Activated CD4-positive, alpha-beta T cell treated with anti-CD3 and anti-CD28 coated beads for 36 hours (primary cell): ENCODE results near the gene IFI27. TPM values are rescaled to one million over a fixed set of nuclear protein-coding genes. Genes with fewer than 3 reads are reported as not detected.
A peak's percentile ranks its signal among the peaks of the same experiment; 100 is the strongest.
"Not testable (repeated sequence)": the region's sequence is repeated elsewhere in the genome, so short reads cannot be mapped to it uniquely, and the experiment has no call there.

Experiments used
- ATAC-seq: fragments of 200-7000 bp; cut with Tn5 transposase; one replicate; pipeline ENCODE4 v1.10.0; 2021; ENCODE audit warnings: mild to moderate bottlenecking, moderate library complexity
- CTCF ChIA-PET: fragments of 350-600 bp; sonication (Branson Sonifier 250); formaldehyde crosslinking; loops from one replicate; lab custom pipeline; 2021; ENCODE audit warnings: antibody characterized with exemption; lab: Charles Lee
- POLR2A ChIA-PET: fragments of 350-600 bp; sonication (Branson Sonifier 250); formaldehyde crosslinking; loops from one replicate; lab custom pipeline; 2021; ENCODE audit warnings: antibody characterized with exemption, inconsistent platforms; lab: Charles Lee
- DNase-seq: peaks from one replicate; pipeline ENCODE4 v3.0.0-alpha.2; 2020
- H3K27ac Mint-ChIP-seq: one replicate; pipeline ENCODE4 v1.8.0; 2021; ENCODE audit warnings: mixed read lengths
- H3K27me3 Mint-ChIP-seq: one replicate; pipeline ENCODE4 v1.8.0; 2021; ENCODE audit warnings: mixed read lengths
- H3K36me3 Mint-ChIP-seq: one replicate; pipeline ENCODE4 v1.8.0; 2021; ENCODE audit warnings: low read depth, mixed read lengths
- H3K4me1 Mint-ChIP-seq: one replicate; pipeline ENCODE4 v1.8.0; 2021; ENCODE audit warnings: mixed read lengths
- H3K4me3 Mint-ChIP-seq: one replicate; pipeline ENCODE4 v1.8.0; 2021; ENCODE audit warnings: mild to moderate bottlenecking, moderate library complexity, mixed read lengths
- H3K9me3 Mint-ChIP-seq: one replicate; pipeline ENCODE4 v1.8.0; 2021; ENCODE audit warnings: low read depth, mixed read lengths
- intact Hi-C, 2 experiments: fragments of 100-400 bp; cut with DNase I in 1 of 2; cut with micrococcal nuclease in 1 of 2; formaldehyde crosslinking; loops; one replicate each; pipeline versions ENCODE4 v1.14.2 to v1.15.1; 2022 to 2024; cut with DNase I, micrococcal nuclease
- total RNA-seq, 2 experiments: library from RNA; stranded (reverse); gene quantifications; one replicate each; pipeline ENCODE4 v1.2.3, GENCODE V29; 2021

IFI27 gene
- 1 to 10 TPM; 3.0 to 3.1 TPM for total RNA-seq

DNA sequence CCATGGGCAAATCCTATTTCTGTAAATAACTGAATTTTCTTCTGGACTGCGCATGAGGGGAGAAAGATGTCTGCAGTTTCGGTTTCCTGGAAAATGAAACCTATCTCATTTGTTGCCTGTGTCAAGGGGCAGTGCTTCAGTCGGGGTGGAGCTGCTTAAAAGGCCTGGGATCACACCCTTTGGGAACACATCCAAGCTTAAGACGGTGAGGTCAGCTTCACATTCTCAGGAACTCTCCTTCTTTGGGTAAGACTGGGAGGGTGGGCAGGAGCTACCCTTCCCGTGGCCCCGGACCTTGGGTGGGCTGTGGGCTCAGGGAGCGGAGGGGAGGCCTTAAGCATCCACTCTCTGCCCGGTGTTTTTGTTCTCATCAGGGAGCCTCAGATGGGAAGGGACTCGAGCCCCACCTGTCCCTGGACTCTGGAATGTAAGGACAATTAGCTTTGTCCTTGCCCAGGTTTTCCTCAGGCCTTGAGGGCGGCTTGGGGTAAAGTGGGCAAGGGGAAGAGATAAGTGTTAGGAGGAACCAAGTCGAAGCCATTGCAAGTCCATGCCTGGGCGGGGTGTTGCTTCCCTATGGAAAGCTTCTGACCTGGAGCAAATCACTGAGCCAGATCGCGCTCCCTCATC, at the start of gene IFI27:
TSS of gene IFI27 (plus strand) at position 185 of the 630 bp plus-strand sequence.
- POLR2A ChIA-PET, result interaction anchor here (0.6 kb wide), 1 partner anchor 915 kb away, joined by 6 read pairs; no protein-coding TSS in a partner anchor

DNA sequence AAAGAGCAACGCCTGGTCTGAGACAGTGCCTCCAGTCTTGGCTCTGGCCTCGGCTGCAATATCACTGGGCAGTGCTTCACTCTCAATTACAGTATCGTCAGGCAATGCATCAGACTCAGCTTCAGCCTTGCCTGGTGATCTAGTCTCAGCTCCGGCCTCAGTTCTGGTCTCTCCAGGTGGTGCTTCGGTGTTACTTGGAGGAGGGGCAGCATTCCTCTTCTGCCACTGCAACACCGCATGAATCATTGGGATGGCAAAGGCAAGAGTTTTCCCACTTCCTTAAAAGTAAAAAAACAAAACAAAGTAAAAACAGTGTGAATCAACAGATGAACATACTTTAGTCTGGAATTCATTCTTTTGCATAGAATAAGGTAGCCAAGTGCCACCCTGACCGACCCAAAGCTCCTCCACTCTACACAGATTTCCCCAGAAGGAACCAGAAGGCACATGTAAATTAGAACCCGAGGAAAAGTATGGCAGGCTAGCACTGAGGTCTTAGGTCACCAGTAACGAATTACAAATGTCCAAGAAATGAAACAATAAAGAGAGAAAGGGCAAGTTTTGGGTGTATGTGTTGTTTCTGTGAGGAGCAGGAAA, 48.1 kb upstream of the IFI27 start:
- DNase-seq (no peak), ATAC-seq (no peak)
- POLR2A ChIA-PET, result no interaction called here
- no peak overlapping the region for H3K4me3 Mint-ChIP-seq
- peaks cover 65% of the 10 kb centered on the region for H3K36me3 Mint-ChIP-seq
- CTCF ChIA-PET, result interaction anchor here (1.2 to 1.4 kb wide), 2 partner anchors 26 to 70 kb away, joined by 3 read pairs; no protein-coding TSS in a partner anchor
- H3K4me1 Mint-ChIP-seq, result peaks cover 58% of the 10 kb centered on the region
- no peaks in the 10 kb centered on the region for H3K9me3 Mint-ChIP-seq
- intact Hi-C loops, result no loop called here
- peak overlapping the region; percentile 43 for H3K27ac Mint-ChIP-seq
- H3K27me3 Mint-ChIP-seq, result no peaks in the 10 kb centered on the region

More for the DNA sequence above, at the start of gene IFI27:
- ATAC-seq, result no peak
- CTCF ChIA-PET, result interaction anchor here (1.1 kb wide), 1 partner anchor 26 kb away, joined by 3 read pairs; no protein-coding TSS in a partner anchor
- no peaks in the 10 kb centered on the region for H3K4me1 Mint-ChIP-seq
- H3K9me3 Mint-ChIP-seq, result no peaks in the 10 kb centered on the region
- no peak within 1 kb of the TSS for H3K4me3 Mint-ChIP-seq
- no peak for DNase-seq
- H3K27me3 Mint-ChIP-seq, result peaks cover 3% of the 10 kb centered on the region
- H3K27ac Mint-ChIP-seq, result no peak within 1 kb of the TSS
- intact Hi-C loops, result no loop called here
- H3K36me3 Mint-ChIP-seq, result no peaks in the 10 kb centered on the region

DNA sequence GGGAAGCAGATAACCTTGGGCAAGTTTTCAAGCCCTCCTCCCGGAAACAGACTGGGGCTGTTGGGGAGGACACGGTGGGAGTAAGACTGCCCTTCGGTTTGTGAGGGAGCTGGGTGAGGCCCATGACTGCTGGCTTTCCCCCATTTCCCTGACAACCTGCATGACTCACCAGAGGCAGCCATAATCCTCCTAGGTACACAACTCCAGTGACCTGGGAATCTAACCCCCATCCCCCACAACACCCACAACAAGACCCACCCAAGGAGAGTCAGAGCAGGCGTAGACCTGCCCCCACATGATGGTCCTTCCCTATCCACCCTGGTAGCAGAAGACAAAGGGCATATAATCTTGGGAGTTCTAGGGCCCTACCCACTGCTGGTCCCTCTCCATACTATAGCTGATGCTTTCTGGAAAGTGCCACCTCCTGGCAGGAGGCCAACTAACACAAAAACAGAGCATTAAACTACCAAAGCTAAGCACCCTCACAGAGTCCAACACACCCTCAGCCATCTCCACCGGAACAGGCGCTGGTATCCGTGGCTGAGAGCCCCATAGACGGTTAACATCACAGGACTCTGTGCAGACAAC, 44.4 kb upstream of the IFI27 start:
- Mint-ChIP-seq H3K36me3 (peaks cover 76% of the 10 kb centered on the region), H3K9me3 (peaks cover 32% of the 10 kb centered on the region), H3K27ac (peak overlapping the region; percentile 77), H3K27me3 (no peaks in the 10 kb centered on the region), H3K4me1 (peaks cover 74% of the 10 kb centered on the region), H3K4me3 (no peak overlapping the region)
- intact Hi-C loops, result no loop called here
- ChIA-PET CTCF (interaction anchor here (0.5 to 2.5 kb wide), 5 partner anchors 9 to 70 kb away, joined by 3 to 10 read pairs (median 5); partner anchors contain the start of genes DDX24 and IFI27L1), POLR2A (no interaction called here)
- ATAC-seq (peak; percentile 9), DNase-seq (no peak)

DNA sequence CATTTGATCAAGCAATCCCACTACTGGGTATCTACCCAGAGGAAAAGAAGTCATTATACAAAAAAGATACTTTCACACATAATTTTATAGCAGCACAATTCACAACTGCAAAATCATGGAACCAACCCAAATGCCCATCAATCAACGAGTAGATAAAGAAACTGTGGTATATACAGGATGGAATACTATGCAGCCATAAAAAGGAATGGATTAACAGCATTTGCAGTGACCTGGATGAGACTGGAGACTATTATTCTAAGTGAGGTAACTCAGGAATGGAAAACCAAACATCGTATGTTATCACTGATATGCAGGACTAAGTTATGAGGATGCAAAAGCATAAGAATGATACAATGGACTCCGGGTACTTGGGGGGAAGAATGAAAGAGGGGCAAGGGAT, 38.5 kb upstream of the IFI27 start:
- H3K27me3 Mint-ChIP-seq, POLR2A ChIA-PET, ATAC-seq, DNase-seq, CTCF ChIA-PET, H3K4me3 Mint-ChIP-seq: not testable (repeated sequence)
- Mint-ChIP-seq H3K27ac (peak overlapping the region; percentile 38), H3K36me3 (peaks cover 80% of the 10 kb centered on the region), H3K4me1 (peaks cover 66% of the 10 kb centered on the region), H3K9me3 (peaks cover 50% of the 10 kb centered on the region)
- intact Hi-C loops, result loop anchor here in 1 of 2 experiments (10.0 kb wide), 1 partner anchor 273 kb away; no protein-coding TSS in a partner anchor

DNA sequence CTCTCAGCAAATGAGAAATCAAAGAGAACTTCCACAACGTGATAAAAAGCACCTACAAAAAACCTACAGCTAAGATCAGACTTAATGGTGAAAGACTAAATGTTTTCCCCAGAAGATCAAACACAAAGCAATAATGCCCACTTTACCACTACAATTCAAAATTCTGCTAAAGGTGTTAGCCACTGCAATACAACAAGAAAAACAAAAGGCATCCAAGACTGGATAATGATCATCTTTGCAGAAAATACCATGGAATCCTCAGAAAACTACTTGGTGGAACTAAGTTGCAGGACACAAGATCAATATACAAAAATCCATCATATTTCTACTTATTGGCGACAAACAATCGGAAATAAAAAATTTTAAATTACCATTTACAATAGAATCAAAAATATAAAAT, 36.0 kb upstream of the IFI27 start:
- peaks cover 77% of the 10 kb centered on the region for H3K36me3 Mint-ChIP-seq
- ATAC-seq (no peak), DNase-seq (no peak)
- H3K4me1 Mint-ChIP-seq, result peaks cover 63% of the 10 kb centered on the region
- POLR2A ChIA-PET, result no interaction called here
- H3K27ac Mint-ChIP-seq, result peak overlapping the region; percentile 22
- intact Hi-C loops, result loop anchor here in 1 of 2 experiments (10.0 kb wide), 1 partner anchor 270 kb away; no protein-coding TSS in a partner anchor
- CTCF ChIA-PET, result interaction anchor here (2.0 kb wide), 1 partner anchor 38 kb away, joined by 5 read pairs; no protein-coding TSS in a partner anchor
- H3K27me3 Mint-ChIP-seq, result no peaks in the 10 kb centered on the region
- H3K9me3 Mint-ChIP-seq, result peaks cover 34% of the 10 kb centered on the region
- no peak overlapping the region for H3K4me3 Mint-ChIP-seq

DNA sequence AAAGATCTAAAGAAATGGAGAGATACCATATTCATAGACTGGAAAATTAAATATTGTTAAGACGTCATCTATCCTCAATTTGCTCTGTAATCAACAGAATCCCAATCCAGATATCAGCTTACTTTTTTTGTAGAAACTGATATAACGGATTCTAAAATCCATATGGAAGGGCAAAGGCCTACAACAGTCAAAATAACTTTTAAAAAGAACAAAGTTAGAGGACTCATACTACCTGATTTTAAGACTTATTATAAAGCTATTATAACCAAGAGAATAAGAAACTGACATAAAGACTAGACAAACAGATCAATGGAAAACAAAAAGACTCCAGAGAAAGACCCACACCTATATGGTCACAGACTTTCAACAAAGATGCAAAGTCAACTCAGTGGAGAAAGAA, 35.5 kb upstream of the IFI27 start:
- POLR2A ChIA-PET, result no interaction called here
- intact Hi-C loops, result loop anchor here in 1 of 2 experiments (10.0 kb wide), 1 partner anchor 270 kb away; no protein-coding TSS in a partner anchor
- H3K27me3 Mint-ChIP-seq, result no peaks in the 10 kb centered on the region
- peaks cover 77% of the 10 kb centered on the region for H3K36me3 Mint-ChIP-seq
- peaks cover 63% of the 10 kb centered on the region for H3K4me1 Mint-ChIP-seq
- H3K4me3 Mint-ChIP-seq, result peak overlapping the region; percentile 48
- H3K27ac Mint-ChIP-seq, result no peak overlapping the region
- CTCF ChIA-PET, result interaction anchor here (2.0 kb wide), 1 partner anchor 39 kb away, joined by 5 read pairs; no protein-coding TSS in a partner anchor
- DNase-seq (no peak), ATAC-seq (no peak)
- H3K9me3 Mint-ChIP-seq, result peaks cover 29% of the 10 kb centered on the region

DNA sequence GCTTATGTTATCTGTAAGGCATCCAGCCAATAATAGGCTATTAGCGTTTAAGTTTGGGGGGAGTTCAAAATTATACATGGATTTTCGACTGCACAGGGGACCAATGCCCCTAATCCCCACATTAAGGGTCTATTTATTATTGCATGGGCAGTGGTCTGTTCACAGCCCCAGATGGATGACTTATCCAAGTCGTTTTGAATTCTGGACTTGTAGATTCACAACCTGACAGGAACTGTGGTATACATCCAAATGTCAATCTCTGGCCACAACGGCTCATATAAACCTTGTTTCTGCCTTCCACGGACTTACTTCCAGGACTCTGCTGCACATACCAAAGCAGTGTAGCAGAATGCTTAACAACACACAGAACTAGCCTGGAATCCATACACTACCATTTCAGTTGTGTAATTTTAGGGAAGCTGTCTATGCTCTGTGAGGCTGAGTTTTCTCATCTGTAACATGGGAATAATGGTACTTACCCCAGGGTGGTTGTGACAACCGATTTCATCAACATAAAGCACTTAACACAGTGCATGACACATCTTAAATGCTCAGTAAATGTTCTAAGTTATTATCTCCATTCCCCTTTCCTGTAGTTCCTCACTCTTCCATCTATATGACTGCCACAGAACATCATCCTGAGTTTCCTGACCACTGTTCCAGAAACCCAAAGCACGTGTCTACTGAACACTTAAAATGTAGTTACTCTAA, 33.3 kb upstream of the IFI27 start:
- POLR2A ChIA-PET, result interaction anchor here (0.6 kb wide), 1 partner anchor 59 kb away, joined by 3 read pairs; no protein-coding TSS in a partner anchor
- H3K9me3 Mint-ChIP-seq, result peaks cover 13% of the 10 kb centered on the region
- no peak for ATAC-seq
- DNase-seq, result no peak
- peak overlapping the region; percentile 99 for H3K4me3 Mint-ChIP-seq
- peak overlapping the region; percentile 8 for H3K27ac Mint-ChIP-seq
- H3K4me1 Mint-ChIP-seq, result peaks cover 54% of the 10 kb centered on the region
- peaks cover 63% of the 10 kb centered on the region for H3K36me3 Mint-ChIP-seq
- no peaks in the 10 kb centered on the region for H3K27me3 Mint-ChIP-seq
- intact Hi-C loops, result loop anchor here in 1 of 2 experiments (10.0 kb wide), 1 partner anchor 268 kb away; no protein-coding TSS in a partner anchor
- CTCF ChIA-PET, result no interaction called here

DNA sequence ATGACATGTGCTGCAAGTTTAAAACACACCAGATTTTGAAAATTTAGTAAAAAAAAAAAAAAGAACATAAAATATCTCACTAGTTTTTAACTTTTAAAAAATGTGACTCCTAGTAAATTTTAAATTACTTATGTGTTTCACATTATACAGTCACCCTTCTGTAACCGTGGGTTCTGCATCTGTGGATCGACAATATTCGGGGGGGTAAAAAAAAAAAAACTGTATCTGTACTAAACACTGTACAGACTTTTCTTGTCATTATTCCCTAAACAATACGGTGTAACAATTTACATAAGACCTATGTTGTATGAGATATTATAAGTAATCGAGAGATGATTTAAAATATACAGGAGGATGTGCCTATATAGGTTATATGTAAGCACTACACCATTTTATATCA, 32.7 kb upstream of the IFI27 start:
- Mint-ChIP-seq H3K4me1 (peaks cover 57% of the 10 kb centered on the region), H3K36me3 (peaks cover 59% of the 10 kb centered on the region)
- intact Hi-C loops, result loop anchor here in 1 of 2 experiments (10.0 kb wide), 1 partner anchor 267 kb away; no protein-coding TSS in a partner anchor

DNA sequence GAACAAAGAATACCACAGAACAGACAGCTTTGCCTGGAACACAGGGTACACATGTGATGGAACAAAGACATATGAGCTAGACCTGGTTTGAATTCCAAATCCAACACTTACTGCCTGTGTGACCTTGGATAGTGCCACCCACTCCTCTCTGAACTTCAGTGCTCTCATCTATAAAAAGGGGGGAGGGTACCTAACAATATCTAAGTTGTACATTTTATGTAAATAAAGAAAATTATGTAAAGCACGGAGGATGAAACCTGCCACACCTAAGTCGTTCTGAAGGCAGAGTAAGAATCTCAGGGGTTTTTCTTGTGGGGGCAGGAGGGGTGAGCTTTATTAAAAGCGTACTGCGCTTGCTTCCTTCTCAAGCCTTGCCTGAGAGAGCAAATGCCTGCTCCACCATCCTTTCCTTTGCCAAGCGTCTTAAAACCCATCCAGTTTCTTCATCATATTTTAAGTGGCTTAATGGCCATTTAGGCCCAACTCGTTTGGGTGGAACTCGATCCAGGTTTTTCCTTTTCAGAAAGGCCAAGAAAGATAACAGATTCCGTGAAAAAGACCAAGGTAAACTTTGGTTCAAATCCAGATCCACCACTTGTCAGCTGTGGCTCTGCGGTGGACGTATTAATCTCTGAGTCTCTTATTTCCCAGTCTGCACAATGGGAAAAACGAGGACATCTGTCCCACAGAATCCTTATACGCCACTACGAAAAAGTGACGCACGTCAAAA, 30.5 kb upstream of the IFI27 start:
- intact Hi-C loops, result loop anchor here (2.0 to 10.0 kb wide), 6 partner anchors 95 to 1452 kb away; partner anchors contain the start of genes PPP4R4 (in 2 of the 2), BTBD7 (in 1 of the 2) and DICER1 (in 1 of the 2)
- no peak for ATAC-seq
- ChIA-PET POLR2A (interaction anchor here (1.3 kb wide), 1 partner anchor 141 kb away, joined by 3 read pairs; no protein-coding TSS in a partner anchor), CTCF (interaction anchor here (0.7 to 4.6 kb wide), 5 partner anchors 11 to 57 kb away, joined by 3 to 24 read pairs (median 10); no protein-coding TSS in a partner anchor)
- Mint-ChIP-seq H3K36me3 (peaks cover 55% of the 10 kb centered on the region), H3K27me3 (no peaks in the 10 kb centered on the region), H3K4me3 (peak overlapping the region; percentile 99), H3K27ac (peak overlapping the region; percentile 100), H3K4me1 (peaks cover 54% of the 10 kb centered on the region), H3K9me3 (peaks cover 5% of the 10 kb centered on the region)
- DNase-seq, result peak; percentile 23

More for the DNA sequence above, 32.7 kb upstream of the IFI27 start:
- no peak for ATAC-seq
- ChIA-PET POLR2A (no interaction called here), CTCF (interaction anchor here (1.1 to 1.3 kb wide), 2 partner anchors 26 to 55 kb away, joined by 3 to 5 read pairs; no protein-coding TSS in a partner anchor)
- no peak for DNase-seq
- Mint-ChIP-seq H3K4me3 (peak overlapping the region; percentile 99), H3K9me3 (peaks cover 12% of the 10 kb centered on the region), H3K27me3 (no peaks in the 10 kb centered on the region), H3K27ac (no peak overlapping the region)
